Measurements from ENCODE around the gene RNF144A.

Gene RNF144A

GRCh38 chr2:6945087-6945813, 28.0 kb downstream of the RNF144A start:
- DNase-seq (ENCODE audit: low read depth): no peak
- no peak for TF ChIP-seq CTCF (IDR thresholded peaks at IDR 0.05; ENCODE audit: insufficient read depth, low read depth, low read length, missing control alignments)
- H3K4me3 ChIP-seq (ENCODE audit: low read length): no peak overlapping the region

- no peak for DNase-seq (ENCODE audit: low read depth)
- no peak overlapping the region for H3K4me3 ChIP-seq (ENCODE audit: low read length)
- no peak for TF ChIP-seq CTCF (IDR thresholded peaks at IDR 0.05; ENCODE audit: insufficient read depth, low read depth, low read length, missing control alignments)
Measured at GRCh38 chr2:6945821-6946220, 28.6 kb downstream of the RNF144A start.

- peak; percentile 9 for DNase-seq (ENCODE audit: low read depth)
- no peak overlapping the region for H3K4me3 ChIP-seq (ENCODE audit: low read length)
- TF ChIP-seq CTCF (IDR thresholded peaks at IDR 0.05; ENCODE audit: insufficient read depth, low read depth, low read length, missing control alignments): no peak
Measured at GRCh38 chr2:6946722-6947121, 29.5 kb downstream of the RNF144A start.

GRCh38 chr2:6947929-6948676, 30.9 kb downstream of the RNF144A start:
- no peak for TF ChIP-seq CTCF (IDR thresholded peaks at IDR 0.05; ENCODE audit: insufficient read depth, low read depth, low read length, missing control alignments)
- DNase-seq (ENCODE audit: low read depth): no peak
- H3K4me3 ChIP-seq (ENCODE audit: low read length): no peak overlapping the region

GRCh38 chr2:6948677-6949351, 31.6 kb downstream of the RNF144A start:
- no peak for DNase-seq (ENCODE audit: low read depth)
- H3K4me3 ChIP-seq (ENCODE audit: low read length): no peak overlapping the region
- no peak for TF ChIP-seq CTCF (IDR thresholded peaks at IDR 0.05; ENCODE audit: insufficient read depth, low read depth, low read length, missing control alignments)

GRCh38 chr2:6951046-6951445, 33.8 kb downstream of the RNF144A start:
- no peak for TF ChIP-seq CTCF (IDR thresholded peaks at IDR 0.05; ENCODE audit: insufficient read depth, low read depth, low read length, missing control alignments)
- H3K4me3 ChIP-seq (ENCODE audit: low read length): no peak overlapping the region
- DNase-seq (ENCODE audit: low read depth): no peak
